Mucosa of descending colon (tissue), 3 donors: ENCODE results near the gene PAX2. TPM values are rescaled to one million over a fixed set of nuclear protein-coding genes. Genes with fewer than 3 reads are reported as not detected.

Experiments used
- ATAC-seq: fragments of 200-7000 bp; cut with Tn5 transposase; one replicate; pipeline ENCODE4 v1.9.1; 2020; ENCODE audit warnings: mild to moderate bottlenecking, moderate library complexity
- DNase-seq, 3 donors: peaks; one replicate each; pipeline ENCODE4 v3.0.0-alpha.2; 2020
- H3K36me3 ChIP-seq: fragments of 200-600 bp; one replicate; pipeline ENCODE4 v1.8.0; 2021; ENCODE audit warnings: low read depth, mild to moderate bottlenecking
- H3K4me1 ChIP-seq: fragments of 200-600 bp; one replicate; pipeline ENCODE4 v1.8.0; 2021; ENCODE audit warnings: low read depth, mild to moderate bottlenecking
- H3K4me3 ChIP-seq: fragments of 200-600 bp; one replicate; pipeline ENCODE4 v1.8.0; 2021; ENCODE audit warnings: mild to moderate bottlenecking
- H3K9me3 ChIP-seq: fragments of 200-600 bp; one replicate; pipeline ENCODE4 v1.8.0; 2021; ENCODE audit warnings: mild to moderate bottlenecking
- intact Hi-C, 2 donors: fragments of 100-400 bp; cut with DNase I in 1 of 2; cut with micrococcal nuclease in 1 of 2; formaldehyde crosslinking; loops; one replicate each; pipeline versions ENCODE4 v1.11.0 to v1.11.1; 2022; cut with DNase I, micrococcal nuclease
- total RNA-seq, 3 donors: library from RNA; stranded (reverse); fragmentation: NEBNext Ultra II Directional in 2 of 3; extraction: Animal tissue kit (Norgen Biotek cat#: 25700) in 2 of 3; gene quantifications; one replicate each; pipeline versions ENCODE4 v1.2.1 to v1.2.4, GENCODE V29; 2021 to 2023
- TF ChIP-seq, protein P1 (sequence below): fragments of 200-600 bp; IDR thresholded peaks from one replicate; pipeline ENCODE4 v1.8.0; 2022; ENCODE audit warnings: antibody characterized with exemption, mild to moderate bottlenecking
- donor health status: DM: no; HTN: no; CAD: no; lungs with moderate emphysema.
- donor health status: DM: no; HTN: no; CAD: no.
- donor health status: DM: no; HTN: yes; CAD: no.

Gene PAX2
- total RNA-seq, 3 donors from 2014 or later: not detected

DNA sequence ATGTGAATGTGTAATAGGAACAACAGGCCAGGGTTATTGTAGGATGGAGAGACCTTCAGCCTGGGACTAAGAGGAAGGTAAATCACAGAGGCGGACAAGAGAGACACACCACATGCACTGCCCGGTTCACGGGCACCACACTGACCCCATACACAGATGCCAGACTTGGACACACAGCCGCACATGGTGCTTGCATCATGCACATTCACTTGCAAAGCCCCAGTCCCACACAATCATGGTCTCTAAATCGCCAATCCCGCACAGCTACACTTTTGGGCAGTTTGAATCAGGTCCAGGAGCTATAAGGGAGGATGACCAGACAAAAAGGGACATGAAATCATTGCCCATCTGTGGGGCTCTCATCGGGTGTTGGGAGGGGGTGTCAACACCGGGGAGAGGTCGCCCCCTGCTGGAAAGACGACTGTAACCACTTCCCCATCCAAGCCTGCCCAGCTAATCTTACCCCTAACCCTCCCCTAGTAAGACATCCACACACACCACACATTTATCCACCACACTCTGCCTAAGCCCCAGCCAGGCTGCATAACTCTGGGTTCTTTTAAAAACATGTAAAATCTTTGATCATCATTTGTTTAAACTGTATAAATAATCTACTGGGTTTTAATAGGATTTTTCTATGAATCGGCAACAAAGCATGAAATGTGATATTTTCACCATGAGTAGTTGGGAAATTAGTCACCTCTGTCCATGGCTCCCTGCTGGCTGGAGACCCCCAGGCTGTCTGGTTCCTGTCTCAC is 126.8 kb downstream of the PAX2 start:
- Histone ChIP-seq H3K4me3 (no peak overlapping the region), H3K36me3 (no peaks in the 10 kb centered on the region), H3K4me1 (peaks cover 10% of the 10 kb centered on the region), H3K9me3 (no peaks in the 10 kb centered on the region)
- DNase-seq: peak in 1 of 3 donors; percentile 51
- ATAC-seq: peak; percentile 56
- intact Hi-C loops: no loop called here
- TF ChIP-seq, protein P1, sequence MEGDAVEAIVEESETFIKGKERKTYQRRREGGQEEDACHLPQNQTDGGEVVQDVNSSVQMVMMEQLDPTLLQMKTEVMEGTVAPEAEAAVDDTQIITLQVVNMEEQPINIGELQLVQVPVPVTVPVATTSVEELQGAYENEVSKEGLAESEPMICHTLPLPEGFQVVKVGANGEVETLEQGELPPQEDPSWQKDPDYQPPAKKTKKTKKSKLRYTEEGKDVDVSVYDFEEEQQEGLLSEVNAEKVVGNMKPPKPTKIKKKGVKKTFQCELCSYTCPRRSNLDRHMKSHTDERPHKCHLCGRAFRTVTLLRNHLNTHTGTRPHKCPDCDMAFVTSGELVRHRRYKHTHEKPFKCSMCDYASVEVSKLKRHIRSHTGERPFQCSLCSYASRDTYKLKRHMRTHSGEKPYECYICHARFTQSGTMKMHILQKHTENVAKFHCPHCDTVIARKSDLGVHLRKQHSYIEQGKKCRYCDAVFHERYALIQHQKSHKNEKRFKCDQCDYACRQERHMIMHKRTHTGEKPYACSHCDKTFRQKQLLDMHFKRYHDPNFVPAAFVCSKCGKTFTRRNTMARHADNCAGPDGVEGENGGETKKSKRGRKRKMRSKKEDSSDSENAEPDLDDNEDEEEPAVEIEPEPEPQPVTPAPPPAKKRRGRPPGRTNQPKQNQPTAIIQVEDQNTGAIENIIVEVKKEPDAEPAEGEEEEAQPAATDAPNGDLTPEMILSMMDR: peak; percentile 13

DNA sequence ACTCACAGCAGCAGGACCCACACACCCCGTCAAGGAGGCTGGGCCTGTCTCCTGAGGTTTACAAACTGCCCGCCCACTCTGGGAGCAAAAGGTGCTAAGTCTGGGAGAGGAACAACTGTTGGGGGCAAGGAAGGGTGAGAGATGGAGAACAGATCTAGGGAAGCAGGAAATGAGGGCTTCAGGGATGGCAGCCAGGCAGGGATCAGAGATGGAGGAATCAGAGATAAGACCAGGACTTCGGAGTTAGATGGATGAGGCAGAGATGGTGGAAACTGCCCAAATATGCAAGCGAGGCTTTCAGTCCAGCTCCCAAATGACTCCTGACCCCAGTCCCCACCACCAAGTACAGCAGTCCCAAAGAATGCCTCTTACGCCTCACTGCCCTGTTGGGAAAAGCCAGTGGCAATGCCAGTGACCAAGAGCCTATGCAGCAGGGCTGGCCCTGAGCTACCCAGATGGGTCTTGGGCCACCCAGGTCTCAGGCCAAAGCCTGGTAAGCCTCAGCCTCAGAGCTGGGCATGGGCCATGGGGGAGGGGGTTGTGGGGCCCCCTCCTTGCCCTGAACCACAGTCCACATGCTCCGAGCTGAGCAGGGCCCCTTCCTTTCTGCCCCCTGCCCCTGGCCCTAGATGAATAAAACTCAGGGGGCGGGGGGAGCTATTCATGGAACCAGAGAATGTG is 127.9 kb downstream of the PAX2 start:
- ATAC-seq: no peak

DNA sequence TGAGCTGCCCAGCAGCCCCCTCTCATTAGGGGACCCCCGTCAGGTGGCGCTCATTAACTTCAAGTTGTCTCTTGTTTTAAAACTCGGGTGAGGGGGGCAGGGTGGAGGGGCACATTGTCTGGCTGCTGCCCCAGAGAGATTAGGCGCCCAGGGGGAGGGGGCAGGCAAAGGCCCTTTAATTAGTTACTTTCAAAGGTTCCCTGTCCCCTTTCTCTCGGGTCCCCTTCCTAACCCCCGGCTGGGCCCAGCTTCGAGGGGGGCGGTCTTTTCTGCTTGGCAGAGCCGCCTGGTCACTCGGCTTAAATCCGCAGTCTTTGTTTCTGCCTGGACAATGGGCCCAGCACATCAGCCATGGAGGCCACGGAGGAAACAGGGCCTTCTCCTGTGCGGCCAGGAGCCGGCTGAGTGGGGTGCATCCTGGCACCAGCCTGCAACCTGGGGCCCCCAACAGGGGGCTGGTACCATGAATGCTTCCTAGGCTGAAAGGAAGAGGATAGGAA is 128.5 kb downstream of the PAX2 start:
- Histone ChIP-seq H3K9me3 (no peaks in the 10 kb centered on the region), H3K36me3 (no peaks in the 10 kb centered on the region), H3K4me3 (no peak overlapping the region), H3K4me1 (peaks cover 14% of the 10 kb centered on the region)
- intact Hi-C loops: no loop called here
- ATAC-seq (no peak), DNase-seq (no peak)
- TF ChIP-seq, protein P1: no peak

More for the DNA sequence above, 127.9 kb downstream of the PAX2 start:
- DNase-seq: no peak
- Histone ChIP-seq H3K4me1 (peaks cover 10% of the 10 kb centered on the region), H3K4me3 (no peak overlapping the region), H3K9me3 (no peaks in the 10 kb centered on the region), H3K36me3 (no peaks in the 10 kb centered on the region)
- TF ChIP-seq, protein P1: no peak
- intact Hi-C loops: no loop called here

DNA sequence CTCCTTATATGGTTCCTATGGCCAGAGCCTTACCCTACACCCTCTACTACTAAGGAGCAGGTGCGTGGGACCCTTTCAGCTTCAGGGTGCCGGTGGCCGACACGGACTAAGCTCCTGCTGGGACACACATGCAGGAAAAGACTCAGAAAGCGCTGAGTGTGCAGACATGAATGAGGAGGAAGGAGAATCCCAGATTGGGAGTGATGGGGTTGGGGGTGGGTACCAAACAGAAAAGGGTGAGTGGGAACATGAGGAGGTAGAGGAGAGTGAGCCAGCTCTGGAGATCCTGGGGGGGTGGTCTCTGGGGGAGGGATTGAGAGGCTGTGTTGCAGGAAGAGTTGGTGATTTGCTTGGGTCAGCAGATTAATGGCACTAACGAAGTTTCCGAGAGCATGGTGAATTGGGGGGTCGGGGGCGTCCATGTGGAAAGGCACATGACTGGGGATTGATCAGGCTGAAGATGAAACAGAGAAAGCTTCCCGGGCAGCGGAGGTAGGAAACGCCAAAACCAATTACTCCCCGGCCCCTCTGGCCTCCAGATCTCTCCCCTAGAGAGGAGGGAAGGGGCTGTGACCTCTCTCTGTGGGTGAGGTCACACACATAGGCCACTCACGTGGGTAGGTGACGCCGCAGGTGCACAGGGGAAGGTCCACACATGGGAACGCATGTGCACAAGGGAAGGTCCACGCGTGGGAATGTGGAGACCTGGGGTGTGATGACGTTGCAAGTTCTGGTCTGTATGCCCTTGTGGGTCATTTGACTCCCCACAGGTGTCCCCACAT is 129.5 kb downstream of the PAX2 start:
- Histone ChIP-seq H3K4me3 (no peak overlapping the region), H3K36me3 (no peaks in the 10 kb centered on the region), H3K9me3 (no peaks in the 10 kb centered on the region), H3K4me1 (peaks cover 14% of the 10 kb centered on the region)
- DNase-seq: no peak
- ATAC-seq: no peak
- intact Hi-C loops: loop anchor here in 1 of 2 donors (5.0 kb wide), 1 partner anchor 313 kb away; no protein-coding TSS in a partner anchor
- TF ChIP-seq, protein P1: no peak

DNA sequence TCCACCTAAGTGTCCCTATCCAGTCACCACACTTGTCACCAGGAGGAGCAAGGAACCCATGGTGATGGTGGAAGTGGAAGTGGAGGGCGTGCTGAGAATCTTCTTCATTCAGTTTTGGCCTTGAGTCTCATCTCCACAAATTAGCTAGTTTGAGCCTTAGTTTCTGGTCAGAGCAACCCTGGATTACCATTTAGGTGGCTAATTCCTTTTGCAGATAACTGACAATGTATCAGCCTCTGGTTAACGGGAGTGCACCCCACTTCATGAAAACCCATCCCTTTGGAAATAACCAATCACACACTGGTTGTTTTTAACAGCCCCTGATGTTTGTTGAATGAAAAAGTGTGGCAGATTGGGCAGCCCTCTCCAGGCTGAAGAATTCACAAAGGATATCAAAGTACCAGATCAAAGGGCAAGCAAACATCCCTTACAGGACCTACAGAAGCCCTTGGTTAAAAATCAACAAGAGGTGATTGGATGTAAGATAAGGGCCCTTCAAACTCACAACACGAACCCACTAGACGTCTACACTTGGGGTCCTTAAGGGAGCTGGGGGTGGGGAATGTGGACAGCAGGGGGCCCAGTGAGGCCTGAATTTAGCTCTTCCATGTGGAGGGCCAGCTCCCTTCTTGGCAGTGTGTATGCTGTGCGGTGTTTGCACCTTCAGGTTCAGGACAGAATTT is 130.2 kb downstream of the PAX2 start:
- ATAC-seq: no peak
- Histone ChIP-seq H3K4me1 (peaks cover 14% of the 10 kb centered on the region), H3K4me3 (no peak overlapping the region), H3K9me3 (no peaks in the 10 kb centered on the region), H3K36me3 (no peaks in the 10 kb centered on the region)
- no peak for DNase-seq
- TF ChIP-seq, protein P1: no peak
- intact Hi-C loops: loop anchor here in 1 of 2 donors (5.0 kb wide), 1 partner anchor 313 kb away; no protein-coding TSS in a partner anchor
